GM12878 (cell line): ENCODE results near the gene RANBP9. TPM values are rescaled to one million over a fixed set of nuclear protein-coding genes. Genes with fewer than 3 reads are reported as not detected.

Experiments
- ATAC-seq: fragments of 200-7000 bp; cut with Tn5 transposase; 3 replicates; pipeline ENCODE4 v1.9.1; 2020; ENCODE audit warnings: mild to moderate bottlenecking, moderate library complexity
- BruUV-seq: library from RNA; stranded (reverse); fragments of 400-500 nt; replicated peaks from 2 replicates; lab custom pipeline; 2021; lab: Mats Ljungman, UMichigan
- CTCF ChIA-PET: fragments of 300-600 bp; sonication (Branson Sonifier 250); formaldehyde crosslinking; extraction: SDS; loops from one replicate; lab custom pipeline; 2021; ENCODE audit warnings: inconsistent platforms; lab: Yijun Ruan, JAX
- POLR2A ChIA-PET: fragments of 350-600 bp; formaldehyde crosslinking; extraction: SDS; loops from one replicate; lab custom pipeline; 2021; ENCODE audit warnings: inconsistent platforms; lab: Charles Lee
- RAD21 ChIA-PET: fragments of 300-600 bp; sonication (Branson Sonifier 250); formaldehyde crosslinking; loops from one replicate; lab custom pipeline; 2023; ENCODE audit warnings: antibody characterized with exemption; ENCODE audit not compliant: unreplicated experiment; lab: Charles Lee
- SMC1A ChIA-PET: fragments of 300-600 bp; sonication (Branson Sonifier 250); formaldehyde crosslinking; loops from one replicate; lab custom pipeline; 2023; ENCODE audit not compliant: unreplicated experiment, uncharacterized antibody; lab: Charles Lee
- DNase-seq: peaks from one replicate; pipeline ENCODE4 v3.0.0-alpha.2; 2011; ENCODE audit warnings: low read depth, low spot score
- FAIRE-seq: peaks from 3 replicates; lab custom pipeline; 2011; peaks lifted over from hg19 to GRCh38; lab: Jason Lieb, UNC
- H2AFZ ChIP-seq: 2 replicates; pipeline ENCODE4 v1.6.0; 2011; ENCODE audit warnings: low read depth, low read length, control low read depth; ENCODE audit not compliant: control insufficient read depth
- H3K27ac ChIP-seq: 2 replicates; pipeline ENCODE4 v1.5.1; 2011; ENCODE audit warnings: control low read depth; ENCODE audit not compliant: control insufficient read depth, insufficient read depth
- H3K27me3 ChIP-seq, 2 experiments: replicated peaks in 1 of 2; 2 replicates each; pipeline versions ENCODE4 v1.6.0 to v1.6.1; 2011; ENCODE audit warnings: low read length in 1 of 2; ENCODE audit not compliant: control insufficient read depth in 2 of 2, insufficient read depth in 2 of 2
- H3K36me3 ChIP-seq, 2 experiments: 2 replicates each; pipeline ENCODE4 v1.5.1; 2011; ENCODE audit warnings: low read length in 1 of 2; ENCODE audit not compliant: control insufficient read depth in 2 of 2, insufficient read depth in 2 of 2
- H3K4me1 ChIP-seq: 2 replicates; pipeline ENCODE4 v1.6.1; 2011; ENCODE audit warnings: mild to moderate bottlenecking, low read length, moderate library complexity, mixed read lengths; ENCODE audit not compliant: control insufficient read depth, insufficient read depth
- H3K4me2 ChIP-seq: 2 replicates; pipeline ENCODE4 v1.6.0; 2011; ENCODE audit warnings: control low read depth; ENCODE audit not compliant: control insufficient read depth, insufficient read depth
- H3K4me3 ChIP-seq: fragments of 200-600 bp; sonication (generic); 2 replicates; pipeline ENCODE4 v1.5.1; 2016
- H3K79me2 ChIP-seq: 2 replicates; pipeline ENCODE4 v1.6.0; 2011; ENCODE audit warnings: low read length; ENCODE audit not compliant: control insufficient read depth, insufficient read depth
- H3K9ac ChIP-seq: 2 replicates; pipeline ENCODE4 v1.8.0; 2011; ENCODE audit warnings: low read length, control low read depth, mixed read lengths; ENCODE audit not compliant: control insufficient read depth, insufficient read depth
- H3K9me3 ChIP-seq: replicated peaks from 3 replicates; pipeline ENCODE4 v1.5.1; 2011; ENCODE audit warnings: mild to moderate bottlenecking, low read length; ENCODE audit not compliant: control insufficient read depth, insufficient read depth
- H4K20me1 ChIP-seq: 2 replicates; pipeline ENCODE4 v1.6.0; 2011; ENCODE audit not compliant: control insufficient read depth, insufficient read depth
- CHD2 ChIP-seq: IDR thresholded peaks from 2 replicates; pipeline ENCODE4 v1.6.1; 2011; ENCODE audit warnings: low read depth, low read length, improper control_type of control experiment, borderline replicate concordance
- MXI1 ChIP-seq: fragments of 150-350 bp; IDR thresholded peaks from 2 replicates; pipeline ENCODE4 v1.6.1; 2011; ENCODE audit warnings: low read depth, mild to moderate bottlenecking, inconsistent platforms, low read length, improper control_type of control experiment
- NBN ChIP-seq: fragments of 450-650 bp; IDR thresholded peaks from 2 replicates; pipeline ENCODE4 v1.6.1; 2016
- PAX5 ChIP-seq: IDR thresholded peaks from 2 replicates; pipeline ENCODE4 v1.6.1; 2011; ENCODE audit warnings: low read depth, low read length, borderline replicate concordance
- RCOR1 ChIP-seq: conservative IDR thresholded peaks from 2 replicates; pipeline ENCODE4 v1.6.1; 2012; ENCODE audit warnings: low read depth, low read length, improper control_type of control experiment
- TCF12 ChIP-seq: IDR thresholded peaks from 2 replicates; pipeline ENCODE4 v1.6.1; 2011; ENCODE audit warnings: low read depth, mild to moderate bottlenecking, low read length
- ZSCAN29 ChIP-seq: fragments of 450-650 bp; IDR thresholded peaks from 2 replicates; pipeline ENCODE4 v1.6.1; 2017; ENCODE audit warnings: mild to moderate bottlenecking, moderate library complexity
- in situ Hi-C: fragments of 300-500 bp; cut with MboI; formaldehyde crosslinking; loops from 9 replicates; pipeline ENCODE4 v1.14.3; 2018; ENCODE audit warnings: mixed read lengths
- intact Hi-C: fragments of 100-400 bp; cut with micrococcal nuclease; formaldehyde crosslinking; loops from one replicate; pipeline ENCODE4 v1.14.2; 2022; ENCODE audit not compliant: unreplicated experiment
- polyA plus RNA-seq, 11 experiments: library from polyadenylated mRNA; depleted of rRNA in 4 of 11; unstranded in 6 of 11; stranded (reverse) in 5 of 11; fragments of >200 nt; fragmentation: Nextera tagmentation in 4 of 11; fragmentation: Illumina TruSeq in 1 of 11; extraction: Ambion mirVana in 4 of 11; extraction: Trizol in 1 of 11; gene quantifications; 1 replicate in 1 of 11; 2 replicates in 10 of 11; pipeline versions ENCODE4 v1.2.1 to v1.2.3, GENCODE V29; 2011 to 2016; ENCODE audit warnings: inconsistent platforms in 2 of 11, missing spikeins in 2 of 11, low read depth in 1 of 11
- total RNA-seq, 4 experiments: library from RNA; depleted of rRNA in 3 of 4; stranded (reverse); fragments of >200 nt in 3 of 4; fragmentation: Illumina TruSeq in 1 of 4; extraction: Trizol in 1 of 4; gene quantifications; 2 replicates each; pipeline versions ENCODE4 v1.2.1 to v1.2.3, GENCODE V29; 2013 to 2021
- TF ChIP-seq, protein P1 (sequence below): fragments of 450-650 bp; IDR thresholded peaks from 2 replicates; pipeline ENCODE4 v1.6.1; 2017; ENCODE audit warnings: mild to moderate bottlenecking, moderate library complexity
- TF ChIP-seq, protein P2 (sequence below): fragments of 450-650 bp; IDR thresholded peaks from 2 replicates; pipeline ENCODE4 v1.6.1; 2016; ENCODE audit warnings: mild to moderate bottlenecking, moderate library complexity, borderline replicate concordance
- TF ChIP-seq, protein P3 (sequence below): fragments of 450-650 bp; conservative IDR thresholded peaks from 2 replicates; pipeline ENCODE4 v1.6.1; 2017; ENCODE audit warnings: mild to moderate bottlenecking, moderate library complexity
- TF ChIP-seq, protein P4 (sequence below): fragments of 150-350 bp; IDR thresholded peaks from 2 replicates; pipeline ENCODE4 v1.6.1; 2014; ENCODE audit warnings: mild to moderate bottlenecking, low read depth, low read length

Gene RANBP9
- total and polyA plus RNA-seq, 10 of the 15 experiments (the other 5 are each of a cell fraction or from before 2014, with no cell fraction given): 3.7 to 43.1 (median 16.2) TPM

DNA sequence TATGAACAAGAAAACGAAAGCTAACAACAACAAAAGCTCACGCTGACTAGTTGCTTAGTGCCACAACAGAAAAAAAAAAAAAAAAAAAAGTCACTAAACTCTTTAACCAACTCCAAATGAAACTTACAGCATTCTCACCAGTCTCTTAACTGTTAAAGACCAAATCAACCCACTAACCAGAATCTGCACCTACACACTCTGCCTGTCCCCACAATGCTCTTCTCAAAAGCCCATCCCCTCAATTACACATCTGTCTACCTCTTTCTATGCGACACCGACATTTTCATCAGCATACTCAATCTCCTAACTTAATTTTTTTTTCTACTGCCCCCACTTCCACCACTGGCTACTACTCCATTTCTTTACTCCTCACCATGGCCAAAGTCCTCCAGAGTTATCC, 62.2 kb downstream of the RANBP9 start (continued):
- TF ChIP-seq, protein P1, sequence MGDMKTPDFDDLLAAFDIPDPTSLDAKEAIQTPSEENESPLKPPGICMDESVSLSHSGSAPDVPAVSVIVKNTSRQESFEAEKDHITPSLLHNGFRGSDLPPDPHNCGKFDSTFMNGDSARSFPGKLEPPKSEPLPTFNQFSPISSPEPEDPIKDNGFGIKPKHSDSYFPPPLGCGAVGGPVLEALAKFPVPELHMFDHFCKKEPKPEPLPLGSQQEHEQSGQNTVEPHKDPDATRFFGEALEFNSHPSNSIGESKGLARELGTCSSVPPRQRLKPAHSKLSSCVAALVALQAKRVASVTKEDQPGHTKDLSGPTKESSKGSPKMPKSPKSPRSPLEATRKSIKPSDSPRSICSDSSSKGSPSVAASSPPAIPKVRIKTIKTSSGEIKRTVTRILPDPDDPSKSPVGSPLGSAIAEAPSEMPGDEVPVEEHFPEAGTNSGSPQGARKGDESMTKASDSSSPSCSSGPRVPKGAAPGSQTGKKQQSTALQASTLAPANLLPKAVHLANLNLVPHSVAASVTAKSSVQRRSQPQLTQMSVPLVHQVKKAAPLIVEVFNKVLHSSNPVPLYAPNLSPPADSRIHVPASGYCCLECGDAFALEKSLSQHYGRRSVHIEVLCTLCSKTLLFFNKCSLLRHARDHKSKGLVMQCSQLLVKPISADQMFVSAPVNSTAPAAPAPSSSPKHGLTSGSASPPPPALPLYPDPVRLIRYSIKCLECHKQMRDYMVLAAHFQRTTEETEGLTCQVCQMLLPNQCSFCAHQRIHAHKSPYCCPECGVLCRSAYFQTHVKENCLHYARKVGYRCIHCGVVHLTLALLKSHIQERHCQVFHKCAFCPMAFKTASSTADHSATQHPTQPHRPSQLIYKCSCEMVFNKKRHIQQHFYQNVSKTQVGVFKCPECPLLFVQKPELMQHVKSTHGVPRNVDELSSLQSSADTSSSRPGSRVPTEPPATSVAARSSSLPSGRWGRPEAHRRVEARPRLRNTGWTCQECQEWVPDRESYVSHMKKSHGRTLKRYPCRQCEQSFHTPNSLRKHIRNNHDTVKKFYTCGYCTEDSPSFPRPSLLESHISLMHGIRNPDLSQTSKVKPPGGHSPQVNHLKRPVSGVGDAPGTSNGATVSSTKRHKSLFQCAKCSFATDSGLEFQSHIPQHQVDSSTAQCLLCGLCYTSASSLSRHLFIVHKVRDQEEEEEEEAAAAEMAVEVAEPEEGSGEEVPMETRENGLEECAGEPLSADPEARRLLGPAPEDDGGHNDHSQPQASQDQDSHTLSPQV: no peak
- TF ChIP-seq, protein P2, sequence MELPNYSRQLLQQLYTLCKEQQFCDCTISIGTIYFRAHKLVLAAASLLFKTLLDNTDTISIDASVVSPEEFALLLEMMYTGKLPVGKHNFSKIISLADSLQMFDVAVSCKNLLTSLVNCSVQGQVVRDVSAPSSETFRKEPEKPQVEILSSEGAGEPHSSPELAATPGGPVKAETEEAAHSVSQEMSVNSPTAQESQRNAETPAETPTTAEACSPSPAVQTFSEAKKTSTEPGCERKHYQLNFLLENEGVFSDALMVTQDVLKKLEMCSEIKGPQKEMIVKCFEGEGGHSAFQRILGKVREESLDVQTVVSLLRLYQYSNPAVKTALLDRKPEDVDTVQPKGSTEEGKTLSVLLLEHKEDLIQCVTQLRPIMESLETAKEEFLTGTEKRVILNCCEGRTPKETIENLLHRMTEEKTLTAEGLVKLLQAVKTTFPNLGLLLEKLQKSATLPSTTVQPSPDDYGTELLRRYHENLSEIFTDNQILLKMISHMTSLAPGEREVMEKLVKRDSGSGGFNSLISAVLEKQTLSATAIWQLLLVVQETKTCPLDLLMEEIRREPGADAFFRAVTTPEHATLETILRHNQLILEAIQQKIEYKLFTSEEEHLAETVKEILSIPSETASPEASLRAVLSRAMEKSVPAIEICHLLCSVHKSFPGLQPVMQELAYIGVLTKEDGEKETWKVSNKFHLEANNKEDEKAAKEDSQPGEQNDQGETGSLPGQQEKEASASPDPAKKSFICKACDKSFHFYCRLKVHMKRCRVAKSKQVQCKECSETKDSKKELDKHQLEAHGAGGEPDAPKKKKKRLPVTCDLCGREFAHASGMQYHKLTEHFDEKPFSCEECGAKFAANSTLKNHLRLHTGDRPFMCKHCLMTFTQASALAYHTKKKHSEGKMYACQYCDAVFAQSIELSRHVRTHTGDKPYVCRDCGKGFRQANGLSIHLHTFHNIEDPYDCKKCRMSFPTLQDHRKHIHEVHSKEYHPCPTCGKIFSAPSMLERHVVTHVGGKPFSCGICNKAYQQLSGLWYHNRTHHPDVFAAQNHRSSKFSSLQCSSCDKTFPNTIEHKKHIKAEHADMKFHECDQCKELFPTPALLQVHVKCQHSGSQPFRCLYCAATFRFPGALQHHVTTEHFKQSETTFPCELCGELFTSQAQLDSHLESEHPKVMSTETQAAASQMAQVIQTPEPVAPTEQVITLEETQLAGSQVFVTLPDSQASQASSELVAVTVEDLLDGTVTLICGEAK: no peak
- TF ChIP-seq NBN: no peak

DNA sequence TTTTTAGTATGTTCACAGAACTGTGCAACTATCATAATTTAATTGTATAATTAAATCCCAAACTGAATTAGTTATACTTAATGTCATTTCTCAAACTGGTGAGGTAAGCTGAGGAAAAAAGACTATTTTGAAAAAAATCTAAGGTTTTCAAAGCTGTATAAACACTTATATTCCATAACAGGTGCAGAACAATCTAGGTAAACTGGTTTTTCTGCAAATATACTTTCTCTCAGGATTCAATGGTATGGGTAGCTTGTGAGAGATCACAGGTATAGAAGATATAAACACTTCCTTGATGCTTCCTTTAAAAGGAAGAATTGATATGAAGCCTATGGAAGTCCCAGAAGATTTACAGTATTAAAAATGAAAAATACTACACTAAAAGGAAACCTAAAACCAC, 62.8 kb downstream of the RANBP9 start:
- SMC1A ChIA-PET: interaction anchor here (0.6 to 1.7 kb wide), 6 partner anchors 10 to 55 kb away, joined by 3 to 7 read pairs (median 3); no protein-coding TSS in a partner anchor
- FAIRE-seq: no peak
- BruUV-seq: TSS peak; percentile 14
- TF ChIP-seq RCOR1 (no peak), TCF12 (no peak), ZSCAN29 (no peak), PAX5 (no peak), MXI1 (no peak), CHD2 (no peak)
- TF ChIP-seq, protein P3, sequence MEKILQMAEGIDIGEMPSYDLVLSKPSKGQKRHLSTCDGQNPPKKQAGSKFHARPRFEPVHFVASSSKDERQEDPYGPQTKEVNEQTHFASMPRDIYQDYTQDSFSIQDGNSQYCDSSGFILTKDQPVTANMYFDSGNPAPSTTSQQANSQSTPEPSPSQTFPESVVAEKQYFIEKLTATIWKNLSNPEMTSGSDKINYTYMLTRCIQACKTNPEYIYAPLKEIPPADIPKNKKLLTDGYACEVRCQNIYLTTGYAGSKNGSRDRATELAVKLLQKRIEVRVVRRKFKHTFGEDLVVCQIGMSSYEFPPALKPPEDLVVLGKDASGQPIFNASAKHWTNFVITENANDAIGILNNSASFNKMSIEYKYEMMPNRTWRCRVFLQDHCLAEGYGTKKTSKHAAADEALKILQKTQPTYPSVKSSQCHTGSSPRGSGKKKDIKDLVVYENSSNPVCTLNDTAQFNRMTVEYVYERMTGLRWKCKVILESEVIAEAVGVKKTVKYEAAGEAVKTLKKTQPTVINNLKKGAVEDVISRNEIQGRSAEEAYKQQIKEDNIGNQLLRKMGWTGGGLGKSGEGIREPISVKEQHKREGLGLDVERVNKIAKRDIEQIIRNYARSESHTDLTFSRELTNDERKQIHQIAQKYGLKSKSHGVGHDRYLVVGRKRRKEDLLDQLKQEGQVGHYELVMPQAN: no peak
- TF ChIP-seq, protein P4, sequence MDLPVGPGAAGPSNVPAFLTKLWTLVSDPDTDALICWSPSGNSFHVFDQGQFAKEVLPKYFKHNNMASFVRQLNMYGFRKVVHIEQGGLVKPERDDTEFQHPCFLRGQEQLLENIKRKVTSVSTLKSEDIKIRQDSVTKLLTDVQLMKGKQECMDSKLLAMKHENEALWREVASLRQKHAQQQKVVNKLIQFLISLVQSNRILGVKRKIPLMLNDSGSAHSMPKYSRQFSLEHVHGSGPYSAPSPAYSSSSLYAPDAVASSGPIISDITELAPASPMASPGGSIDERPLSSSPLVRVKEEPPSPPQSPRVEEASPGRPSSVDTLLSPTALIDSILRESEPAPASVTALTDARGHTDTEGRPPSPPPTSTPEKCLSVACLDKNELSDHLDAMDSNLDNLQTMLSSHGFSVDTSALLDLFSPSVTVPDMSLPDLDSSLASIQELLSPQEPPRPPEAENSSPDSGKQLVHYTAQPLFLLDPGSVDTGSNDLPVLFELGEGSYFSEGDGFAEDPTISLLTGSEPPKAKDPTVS: no peak

More for the DNA sequence above, 62.8 kb downstream of the RANBP9 start:
- no peaks in the 10 kb centered on the region for H3K79me2 ChIP-seq
- no peaks in the 10 kb centered on the region for H4K20me1 ChIP-seq
- ChIA-PET CTCF (interaction anchor here (0.6 to 1.0 kb wide), 3 partner anchors 13 to 195 kb away, joined by 3 read pairs; no protein-coding TSS in a partner anchor), POLR2A (interaction anchor here (0.6 to 0.7 kb wide), 4 partner anchors 12 to 779 kb away, joined by 3 to 4 read pairs (median 3); no protein-coding TSS in a partner anchor), RAD21 (interaction anchor here (1.4 kb wide), 2 partner anchors 39 to 60 kb away, joined by 3 to 6 read pairs; no protein-coding TSS in a partner anchor)
- H3K27ac ChIP-seq: no peak overlapping the region
- H3K9ac ChIP-seq: no peak overlapping the region
- H3K4me1 ChIP-seq: no peaks in the 10 kb centered on the region
- H3K27me3 ChIP-seq: no peaks in the 10 kb centered on the region
- H3K4me2 ChIP-seq: no peak overlapping the region
- no peak for ATAC-seq
- in situ Hi-C loops: no loop called here
- intact Hi-C loops: no loop called here
- H3K4me3 ChIP-seq: no peak overlapping the region
- no peak for DNase-seq
- peaks cover 0 to 9% of the 10 kb centered on the region in 2 experiments; a peak in 2 of 4 replicates for H3K36me3 ChIP-seq
- no peaks in the 10 kb centered on the region for H3K9me3 ChIP-seq
- no peak overlapping the region for H2AFZ ChIP-seq
